HEK293 (cell line): ENCODE measurements around the gene HSPG2.

Experiments used
- CTCF ChIA-PET: fragments of 350-600 bp; formaldehyde crosslinking; extraction: SDS; loops from one replicate; lab custom pipeline; 2021; ENCODE audit warnings: antibody characterized with exemption; lab: Yijun Ruan, JAX
- POLR2A ChIA-PET: fragments of 300-600 bp; formaldehyde crosslinking; extraction: SDS; loops from one replicate; lab custom pipeline; 2020; ENCODE audit warnings: antibody characterized with exemption, inconsistent platforms; lab: Yijun Ruan, JAX
- H3K27ac ChIP-seq: fragments of 200-500 bp; sonication (Bioruptor generic); 2 replicates; pipeline ENCODE4 v1.5.1; 2014; ENCODE audit warnings: low read depth, low read length, control low read depth, inconsistent platforms; ENCODE audit errors: extremely low read depth
- H3K36me3 ChIP-seq, 2 experiments: fragments of 200-500 bp in 1 of 2; sonication (Bioruptor generic) in 1 of 2; 1 replicate in 1 of 2; 2 replicates in 1 of 2; pipeline ENCODE4 v1.5.1; 2014 to 2017; ENCODE audit warnings: inconsistent platforms in 2 of 2, low read length in 2 of 2; ENCODE audit not compliant: control insufficient read depth in 2 of 2, insufficient read depth in 1 of 2
- H3K4me1 ChIP-seq: fragments of 200-500 bp; sonication (Bioruptor generic); 2 replicates; pipeline ENCODE4 v1.5.1; 2014; ENCODE audit warnings: mild to moderate bottlenecking, low read length, inconsistent platforms; ENCODE audit not compliant: control insufficient read depth, insufficient read depth
- H3K4me3 ChIP-seq: 2 replicates; pipeline ENCODE4 v1.5.1; 2011; ENCODE audit warnings: low read depth, mild to moderate bottlenecking, control low read depth, low read length, moderate library complexity
- H3K9me3 ChIP-seq: fragments of 200-500 bp; sonication (Bioruptor generic); 2 replicates; pipeline ENCODE4 v1.5.1; 2014; ENCODE audit warnings: low read depth, low read length, inconsistent platforms; ENCODE audit not compliant: control insufficient read depth, insufficient read depth
- HOXA7 ChIP-seq: sonication (generic); formaldehyde crosslinking; IDR thresholded peaks from 2 replicates; pipeline ENCODE4 v1.8.1; 2022; ENCODE audit warnings: missing genetic modification reagents, borderline replicate concordance
- KLF17 ChIP-seq: fragments of 450-650 bp; formaldehyde crosslinking; IDR thresholded peaks from 2 replicates; pipeline ENCODE4 v1.5.1; 2016; ENCODE audit warnings: missing biosample characterization, missing genetic modification characterization
- KLF7 ChIP-seq: fragments of 450-650 bp; formaldehyde crosslinking; IDR thresholded peaks from 2 replicates; pipeline ENCODE4 v1.5.1; 2016; ENCODE audit warnings: missing biosample characterization, missing genetic modification characterization, borderline replicate concordance
- OVOL3 ChIP-seq: fragments of 450-650 bp; formaldehyde crosslinking; IDR thresholded peaks from 2 replicates; pipeline ENCODE4 v1.5.1; 2016; ENCODE audit warnings: missing biosample characterization, missing genetic modification characterization
- PRDM2 ChIP-seq: fragments of 450-650 bp; formaldehyde crosslinking; IDR thresholded peaks from 2 replicates; pipeline ENCODE4 v1.5.1; 2016; ENCODE audit warnings: missing biosample characterization, missing genetic modification characterization, borderline replicate concordance
- SP2 ChIP-seq: fragments of 450-650 bp; formaldehyde crosslinking; IDR thresholded peaks from 2 replicates; pipeline ENCODE4 v1.5.1; 2016; ENCODE audit warnings: missing biosample characterization, missing genetic modification characterization
- TCF7L2 ChIP-seq: IDR thresholded peaks from 2 replicates; pipeline ENCODE4 v1.6.1; 2011; ENCODE audit warnings: low read depth, mild to moderate bottlenecking, inconsistent platforms, low read length, moderate library complexity, borderline replicate concordance
- ZBTB17 ChIP-seq: fragments of 450-650 bp; formaldehyde crosslinking; IDR thresholded peaks from 2 replicates; pipeline ENCODE4 v1.5.1; 2016; ENCODE audit warnings: missing biosample characterization, missing genetic modification characterization
- ZBTB7A ChIP-seq: fragments of 450-650 bp; formaldehyde crosslinking; IDR thresholded peaks from 2 replicates; pipeline ENCODE4 v1.5.1; 2016; ENCODE audit warnings: low read depth, missing biosample characterization, missing genetic modification characterization
- ZNF18 ChIP-seq: fragments of 450-650 bp; formaldehyde crosslinking; IDR thresholded peaks from 2 replicates; pipeline ENCODE4 v1.5.1; 2016; ENCODE audit warnings: missing biosample characterization, missing genetic modification characterization
- ZNF211 ChIP-seq: fragments of 450-650 bp; formaldehyde crosslinking; IDR thresholded peaks from 2 replicates; pipeline ENCODE4 v1.5.1; 2016; ENCODE audit warnings: low read depth, missing biosample characterization, missing genetic modification characterization
- ZNF302 ChIP-seq: fragments of 450-650 bp; formaldehyde crosslinking; IDR thresholded peaks from 2 replicates; pipeline ENCODE4 v1.5.1; 2016; ENCODE audit warnings: missing biosample characterization, missing genetic modification characterization, low read depth
- ZNF311 ChIP-seq: fragments of 450-650 bp; formaldehyde crosslinking; IDR thresholded peaks from 2 replicates; pipeline ENCODE4 v1.5.1; 2017; ENCODE audit warnings: missing biosample characterization, missing genetic modification characterization, borderline replicate concordance
- ZNF449 ChIP-seq: fragments of 450-650 bp; formaldehyde crosslinking; IDR thresholded peaks from 2 replicates; pipeline ENCODE4 v1.5.1; 2017; ENCODE audit warnings: missing biosample characterization, mild to moderate bottlenecking, missing genetic modification characterization, moderate library complexity
- ZNF510 ChIP-seq: fragments of 450-650 bp; formaldehyde crosslinking; IDR thresholded peaks from 2 replicates; pipeline ENCODE4 v1.5.1; 2018; ENCODE audit warnings: mild to moderate bottlenecking, missing genetic modification characterization, missing biosample characterization; ENCODE audit not compliant: insufficient replicate concordance
- ZNF585B ChIP-seq: fragments of 450-650 bp; formaldehyde crosslinking; IDR thresholded peaks from 2 replicates; pipeline ENCODE4 v1.5.1; 2016; ENCODE audit warnings: missing biosample characterization, missing genetic modification characterization
- ZNF629 ChIP-seq: fragments of 450-650 bp; formaldehyde crosslinking; IDR thresholded peaks from 2 replicates; pipeline ENCODE4 v1.5.1; 2017; ENCODE audit warnings: missing biosample characterization, missing genetic modification characterization
- ZNF664 ChIP-seq: fragments of 450-650 bp; formaldehyde crosslinking; IDR thresholded peaks from 2 replicates; pipeline ENCODE4 v1.5.1; 2016; ENCODE audit warnings: missing biosample characterization, missing genetic modification characterization
- ZNF704 ChIP-seq: fragments of 450-650 bp; formaldehyde crosslinking; IDR thresholded peaks from 2 replicates; pipeline ENCODE4 v1.5.1; 2016; ENCODE audit warnings: missing biosample characterization, missing genetic modification characterization
- ZNF776 ChIP-seq: fragments of 450-650 bp; formaldehyde crosslinking; IDR thresholded peaks from 2 replicates; pipeline ENCODE4 v1.5.0; 2017; ENCODE audit warnings: missing biosample characterization, missing genetic modification characterization, borderline replicate concordance
- TF ChIP-seq, protein P1 (sequence below): fragments of 450-650 bp; formaldehyde crosslinking; IDR thresholded peaks from 2 replicates; pipeline ENCODE4 v1.5.1; 2016; ENCODE audit warnings: missing biosample characterization, missing genetic modification characterization
- TF ChIP-seq, protein P2 (sequence below): fragments of 450-650 bp; formaldehyde crosslinking; IDR thresholded peaks from 2 replicates; pipeline ENCODE4 v1.5.1; 2017; ENCODE audit warnings: missing biosample characterization, missing genetic modification characterization

The HSPG2 gene

DNA sequence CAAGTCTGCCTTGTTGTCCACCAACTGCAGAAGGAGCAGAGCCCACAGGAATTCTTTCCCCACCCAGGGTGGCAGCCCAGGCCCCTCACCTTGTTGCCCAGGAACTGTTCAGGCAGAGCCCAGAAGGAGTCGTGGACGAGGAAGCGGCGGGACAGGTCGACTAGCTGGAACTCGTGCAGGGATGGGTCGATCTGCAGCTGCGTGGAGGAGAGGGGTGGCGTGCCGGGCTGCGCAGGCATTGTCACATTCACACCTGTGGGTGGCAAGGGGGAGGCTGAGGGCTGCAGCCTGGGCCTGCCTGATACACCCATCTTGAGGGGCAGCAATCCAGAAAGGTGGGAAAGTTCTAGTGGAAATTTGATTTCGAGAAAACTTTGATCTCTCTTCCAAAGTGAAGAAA, 55.9 kb downstream of the HSPG2 start (continued):
- TF ChIP-seq ZNF449 (tag by site-specific recombination) (no peak), ZNF311 (tag by site-specific recombination) (no peak), SP2 (tag by site-specific recombination) (no peak), ZNF585B (tag by site-specific recombination) (no peak), TCF7L2 (no peak), ZNF704 (no peak)

GRCh38 chr1:21880619-21880970, 56.5 kb downstream of the HSPG2 start:
- H3K9me3 ChIP-seq: no peaks in the 10 kb centered on the region
- H3K36me3 ChIP-seq: peaks cover 0 to 52% of the 10 kb centered on the region in 2 experiments; a peak in 1 of 3 replicates
- H3K27ac ChIP-seq: no peak overlapping the region
- CTCF ChIA-PET: no interaction called here
- H3K4me3 ChIP-seq: no peak overlapping the region
- H3K4me1 ChIP-seq: no peaks in the 10 kb centered on the region
- TF ChIP-seq PRDM2 (tag by site-specific recombination) (no peak), KLF17 (tag by site-specific recombination) (no peak), HOXA7 (CRISPR knock-in tag) (no peak), ZNF510 (no peak), ZNF664 (tag by site-specific recombination) (no peak), ZNF629 (tag by site-specific recombination) (no peak), ZNF18 (tag by site-specific recombination) (no peak), ZBTB17 (tag by site-specific recombination) (no peak), KLF7 (tag by site-specific recombination) (no peak), ZNF776 (tag by site-specific recombination) (no peak), ZBTB7A (tag by site-specific recombination) (no peak), ZNF211 (no peak), OVOL3 (tag by site-specific recombination) (no peak), ZNF302 (no peak)
- TF ChIP-seq, protein P1, sequence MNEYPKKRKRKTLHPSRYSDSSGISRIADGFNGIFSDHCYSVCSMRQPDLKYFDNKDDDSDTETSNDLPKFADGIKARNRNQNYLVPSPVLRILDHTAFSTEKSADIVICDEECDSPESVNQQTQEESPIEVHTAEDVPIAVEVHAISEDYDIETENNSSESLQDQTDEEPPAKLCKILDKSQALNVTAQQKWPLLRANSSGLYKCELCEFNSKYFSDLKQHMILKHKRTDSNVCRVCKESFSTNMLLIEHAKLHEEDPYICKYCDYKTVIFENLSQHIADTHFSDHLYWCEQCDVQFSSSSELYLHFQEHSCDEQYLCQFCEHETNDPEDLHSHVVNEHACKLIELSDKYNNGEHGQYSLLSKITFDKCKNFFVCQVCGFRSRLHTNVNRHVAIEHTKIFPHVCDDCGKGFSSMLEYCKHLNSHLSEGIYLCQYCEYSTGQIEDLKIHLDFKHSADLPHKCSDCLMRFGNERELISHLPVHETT (tag by site-specific recombination): no peak
- TF ChIP-seq, protein P2, sequence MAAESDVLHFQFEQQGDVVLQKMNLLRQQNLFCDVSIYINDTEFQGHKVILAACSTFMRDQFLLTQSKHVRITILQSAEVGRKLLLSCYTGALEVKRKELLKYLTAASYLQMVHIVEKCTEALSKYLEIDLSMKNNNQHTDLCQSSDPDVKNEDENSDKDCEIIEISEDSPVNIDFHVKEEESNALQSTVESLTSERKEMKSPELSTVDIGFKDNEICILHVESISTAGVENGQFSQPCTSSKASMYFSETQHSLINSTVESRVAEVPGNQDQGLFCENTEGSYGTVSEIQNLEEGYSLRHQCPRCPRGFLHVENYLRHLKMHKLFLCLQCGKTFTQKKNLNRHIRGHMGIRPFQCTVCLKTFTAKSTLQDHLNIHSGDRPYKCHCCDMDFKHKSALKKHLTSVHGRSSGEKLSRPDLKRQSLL: no peak
- POLR2A ChIA-PET: no interaction called here
